H1 (cell line): ENCODE results near the gene UBE2I.

Experiments used
- CTCF ChIP-seq, 3 experiments: IDR thresholded peaks; 1 replicate in 2 of 3; 2 replicates in 1 of 3; pipeline versions ENCODE4 v1.5.1 to v1.6.1; 2011; ENCODE audit warnings: low read length in 3 of 3, mild to moderate bottlenecking in 3 of 3, inconsistent platforms in 2 of 3, low read depth in 1 of 3, moderate library complexity in 1 of 3; ENCODE audit not compliant: insufficient read depth in 1 of 3; ENCODE audit errors: control extremely low read depth in 1 of 3
- MAFK ChIP-seq: IDR thresholded peaks from 2 replicates; pipeline ENCODE4 v1.6.1; 2012; ENCODE audit warnings: low read depth, mild to moderate bottlenecking, improper control_type of control experiment, low read length
- RFX5 ChIP-seq: IDR thresholded peaks from 2 replicates; pipeline ENCODE4 v1.6.1; 2011; ENCODE audit warnings: low read depth, low read length, improper control_type of control experiment, borderline replicate concordance
- TAF1 ChIP-seq: IDR thresholded peaks from 2 replicates; pipeline ENCODE4 v1.6.1; 2011; ENCODE audit warnings: mild to moderate bottlenecking, low read depth, low read length
- TBP ChIP-seq: IDR thresholded peaks from 2 replicates; pipeline ENCODE4 v1.6.1; 2011; ENCODE audit warnings: low read depth, low read length, improper control_type of control experiment
- YY1 ChIP-seq: IDR thresholded peaks from 2 replicates; pipeline ENCODE4 v1.6.1; 2011; ENCODE audit warnings: low read depth, mild to moderate bottlenecking, low read length

- TF ChIP-seq MAFK (no peak), CTCF (IDR thresholded peaks at IDR 0.05; ENCODE audit: control extremely low read depth in 1 of 3, insufficient read depth in 1 of 3, low read depth in 1 of 3, low read length in 3 of 3) (no peak), TBP (no peak), TAF1 (no peak), YY1 (no peak), RFX5 (no peak)
Observed at GRCh38 chr16:1325261-1325660, 15.8 kb downstream of the UBE2I start.
